H7 (cell line): Measurements from ENCODE around the gene SLU7. TPM values are rescaled to one million over a fixed set of nuclear protein-coding genes. Genes with fewer than 3 reads are reported as not detected.

ENCODE experiments used
- DNase-seq: peaks from one replicate; pipeline ENCODE4 v3.0.0; 2012
- H3K27me3 ChIP-seq: 2 replicates; pipeline ENCODE4 v1.6.0; 2011; ENCODE audit warnings: mild to moderate bottlenecking, low read length; ENCODE audit not compliant: control insufficient read depth, insufficient read depth
- H3K36me3 ChIP-seq: replicated peaks from 2 replicates; pipeline ENCODE4 v1.5.1; 2011; ENCODE audit warnings: low read length; ENCODE audit not compliant: control insufficient read depth, insufficient read depth
- H3K4me3 ChIP-seq: 2 replicates; pipeline ENCODE4 v1.5.1; 2011; ENCODE audit warnings: low read depth, mild to moderate bottlenecking, control low read depth, low read length, moderate library complexity; ENCODE audit not compliant: insufficient read depth
- total RNA-seq: library from RNA; depleted of rRNA; stranded (reverse); fragments of >200 nt; shearing (Covaris generic); gene quantifications from 2 replicates; pipeline ENCODE4 v1.2.3, GENCODE V29; 2014; rRNA removed

The SLU7 gene
- 19.8 and 22.3 TPM in 2 replicates for total RNA-seq

DNA sequence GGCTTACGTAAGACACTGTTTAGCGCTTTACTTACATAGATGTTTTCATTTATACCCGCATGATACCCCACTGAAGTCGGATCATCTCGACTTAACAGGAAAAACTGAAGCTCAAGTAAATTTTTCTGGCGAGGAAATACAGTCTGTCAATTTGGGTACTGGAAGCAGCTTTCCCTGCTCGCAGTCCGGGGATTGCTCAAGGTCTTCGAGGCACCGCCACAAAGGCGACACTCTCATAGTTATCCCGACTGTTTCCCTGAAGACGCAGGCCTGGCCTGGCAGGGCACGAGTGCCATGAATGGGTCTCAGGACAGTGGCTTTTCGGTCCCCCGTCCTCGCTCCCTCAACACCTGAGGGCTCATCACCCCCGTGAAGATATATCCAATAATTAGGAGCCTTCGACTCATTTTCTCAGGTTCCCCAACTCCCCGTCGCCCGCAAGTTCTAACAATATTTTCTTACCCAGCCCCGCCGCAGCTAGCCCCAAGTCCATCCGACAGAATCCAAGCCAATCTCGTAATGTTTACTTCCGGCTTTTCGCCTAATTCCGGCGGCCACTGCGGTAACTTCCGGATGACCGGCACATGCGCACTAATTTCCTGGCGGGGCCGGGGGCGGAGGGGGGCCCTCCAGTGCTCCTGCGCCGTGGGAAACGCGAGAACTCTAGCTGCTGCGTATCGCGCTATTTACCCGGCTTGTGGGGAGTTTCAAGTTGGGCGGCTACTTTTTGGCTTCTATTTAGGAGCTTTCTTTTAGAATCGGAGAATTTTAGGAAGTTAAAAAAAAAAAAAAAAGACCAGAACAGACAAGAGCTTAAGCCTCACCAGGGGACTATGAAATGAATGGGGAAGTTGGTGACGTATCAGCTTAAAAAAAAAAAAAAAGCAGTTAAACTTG is at the start of gene SLU7:
TSS of gene SLU7 (minus strand) at position 521 of the 897 bp plus-strand sequence. CDS start 3,787 bp downstream, outside the sequence.
- Histone ChIP-seq H3K27me3 (no peaks in the 10 kb centered on the region), H3K36me3 (peaks cover 13% of the 10 kb centered on the region), H3K4me3 (peak within 1 kb of the TSS; percentile 72)
- DNase-seq = peak; percentile 90

DNA sequence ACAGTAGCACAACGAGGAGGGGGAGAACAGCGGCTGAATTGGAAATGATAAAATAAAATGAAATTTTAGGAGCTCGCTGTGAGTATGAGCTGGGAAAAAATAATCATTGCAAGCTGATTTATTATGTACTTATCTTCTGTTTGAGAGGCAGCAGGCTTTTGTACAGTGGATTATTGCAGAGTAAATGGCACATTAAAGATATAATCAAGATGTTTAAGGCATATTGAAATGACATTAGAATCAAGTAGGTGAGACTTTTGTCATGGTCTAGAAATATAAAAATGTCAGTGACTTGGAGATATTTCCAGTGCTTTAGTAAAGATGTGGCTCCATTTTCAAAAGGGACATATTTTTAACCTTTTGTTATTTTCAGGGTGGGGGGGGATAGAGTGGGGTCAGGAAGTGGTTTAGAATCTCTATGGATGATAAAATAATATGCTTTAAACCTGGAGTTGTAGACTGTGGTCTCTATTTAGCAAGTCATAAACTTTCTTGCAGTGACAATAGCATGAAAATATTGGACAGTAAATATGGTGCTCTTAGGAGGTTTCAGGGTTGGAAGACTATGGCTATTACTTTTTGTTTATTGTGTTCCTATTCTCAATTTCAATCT is 49.6 kb upstream of the SLU7 start:
- no peaks in the 10 kb centered on the region; the same call in 1 of the 2 replicates for H3K27me3 ChIP-seq
- no peaks in the 10 kb centered on the region for H3K36me3 ChIP-seq
- DNase-seq = no peak
- no peak overlapping the region for H3K4me3 ChIP-seq

DNA sequence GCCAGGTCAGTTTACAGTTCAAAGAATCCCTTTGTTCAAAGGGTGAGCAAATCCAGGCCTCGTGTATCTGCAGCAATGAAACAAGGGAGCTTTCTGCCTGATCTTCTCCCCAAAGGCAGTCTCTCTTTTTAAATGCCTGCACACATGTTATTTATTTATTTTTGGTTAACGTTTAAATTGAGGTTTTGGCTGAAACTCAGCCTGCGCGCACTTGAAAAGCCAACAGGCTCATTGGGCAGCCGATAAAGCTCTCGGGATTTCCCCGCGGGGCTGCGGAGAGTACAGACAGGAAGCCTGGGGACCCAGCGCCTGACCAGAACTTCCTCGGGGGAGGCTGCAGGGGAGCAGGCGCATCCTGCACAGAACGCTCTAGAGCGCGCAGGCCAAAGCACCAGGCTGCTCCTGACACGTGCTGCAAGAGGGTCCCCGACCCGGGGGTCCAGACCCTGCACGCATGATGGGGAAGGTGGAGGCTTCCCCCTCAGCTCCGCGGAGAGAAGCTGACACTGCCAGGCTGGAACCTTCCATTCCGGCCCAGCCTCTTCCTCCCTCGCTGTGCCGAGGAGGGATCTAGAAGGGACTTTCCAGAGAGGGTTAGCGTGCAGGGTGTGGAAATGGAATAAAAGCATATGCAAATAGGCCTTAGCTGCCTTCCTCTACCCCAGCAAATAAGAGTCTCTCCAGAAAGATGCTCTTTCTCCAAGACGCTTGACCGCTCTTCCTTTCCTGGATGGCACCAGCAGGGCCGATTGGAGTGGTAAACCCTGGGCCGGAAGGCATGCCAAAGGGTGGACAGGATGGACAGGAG is 48.9 kb upstream of the SLU7 start:
- Histone ChIP-seq H3K36me3 (no peaks in the 10 kb centered on the region), H3K4me3 (no peak overlapping the region), H3K27me3 (no peaks in the 10 kb centered on the region; the same call in 1 of the 2 replicates)
- DNase-seq = peak; percentile 63

GRCh38 chr5:160466889-160467554 is 48.1 kb upstream of the SLU7 start:
- H3K27me3 ChIP-seq = no peaks in the 10 kb centered on the region; the same call in 1 of the 2 replicates

GRCh38 chr5:160466116-160466515 is 47.2 kb upstream of the SLU7 start:
- Histone ChIP-seq H3K36me3 (no peaks in the 10 kb centered on the region), H3K4me3 (no peak overlapping the region), H3K27me3 (no peaks in the 10 kb centered on the region; the same call in 1 of the 2 replicates)
- no peak for DNase-seq

More at GRCh38 chr5:160466889-160467554, 48.1 kb upstream of the SLU7 start:
- no peak overlapping the region for H3K4me3 ChIP-seq
- DNase-seq = no peak
- H3K36me3 ChIP-seq = no peaks in the 10 kb centered on the region

DNA sequence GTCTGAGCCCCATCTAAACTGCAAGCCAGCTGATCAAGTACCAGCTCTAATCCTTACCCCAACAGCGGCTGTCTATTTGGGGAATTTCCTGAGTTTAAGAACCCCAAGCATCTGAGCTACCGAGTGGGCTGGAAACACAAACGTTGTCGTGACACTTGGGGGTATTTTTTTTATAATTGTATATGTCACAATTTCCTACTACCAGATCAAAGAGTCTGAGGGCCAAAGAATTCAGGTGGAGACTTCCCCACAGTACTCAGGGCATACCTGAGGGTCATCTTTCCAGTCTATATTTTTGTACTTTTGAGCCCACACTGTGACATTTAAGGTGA is 45.6 kb upstream of the SLU7 start:
- no peaks in the 10 kb centered on the region; the same call in 1 of the 2 replicates for H3K27me3 ChIP-seq
- DNase-seq = no peak
- H3K4me3 ChIP-seq = no peak overlapping the region
- no peaks in the 10 kb centered on the region for H3K36me3 ChIP-seq

DNA sequence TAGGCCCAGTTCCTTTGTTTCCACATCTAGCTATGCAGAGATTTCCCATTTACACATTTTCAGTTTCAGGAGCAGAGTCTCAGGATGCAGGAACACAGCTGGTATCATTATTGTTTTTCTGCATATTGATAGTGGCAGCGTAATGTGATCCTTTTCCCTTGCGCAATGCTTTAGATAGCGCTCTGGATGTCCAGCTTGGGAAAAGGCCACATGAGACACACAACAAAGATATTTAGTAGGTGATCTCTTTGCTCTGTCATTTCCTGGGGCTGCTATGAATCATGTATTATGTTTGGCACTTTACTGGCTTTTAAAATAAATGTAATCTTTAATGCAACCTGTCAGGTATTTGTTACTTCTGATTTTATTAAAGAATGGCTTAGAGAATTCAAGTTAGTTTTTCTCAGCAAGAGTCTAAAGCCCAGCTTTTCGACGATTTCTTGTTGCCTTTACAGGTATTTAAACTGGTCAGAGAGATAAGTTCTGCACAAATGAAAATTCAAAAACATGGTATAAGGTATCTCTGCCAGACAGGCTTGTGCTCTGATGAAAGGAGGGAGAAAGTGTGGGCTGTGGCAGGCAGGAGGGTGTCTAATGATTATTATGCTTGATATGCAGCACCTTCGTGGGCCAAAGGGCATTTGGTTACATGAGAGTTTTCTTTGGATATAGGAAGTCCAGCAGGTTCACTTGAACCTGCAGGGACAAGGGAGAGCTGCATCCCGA is 45.0 kb upstream of the SLU7 start:
- H3K4me3 ChIP-seq = no peak overlapping the region
- no peak for DNase-seq
- no peaks in the 10 kb centered on the region for H3K36me3 ChIP-seq
- no peaks in the 10 kb centered on the region; the same call in 1 of the 2 replicates for H3K27me3 ChIP-seq

GRCh38 chr5:160463227-160463626 is 44.3 kb upstream of the SLU7 start:
- Histone ChIP-seq H3K4me3 (no peak overlapping the region), H3K27me3 (no peaks in the 10 kb centered on the region; the same call in 1 of the 2 replicates), H3K36me3 (no peaks in the 10 kb centered on the region)
- no peak for DNase-seq

- DNase-seq = no peak
- Histone ChIP-seq H3K27me3 (no peaks in the 10 kb centered on the region), H3K4me3 (no peak overlapping the region), H3K36me3 (no peaks in the 10 kb centered on the region)
Measured at GRCh38 chr5:160462167-160462566, 43.3 kb upstream of the SLU7 start.

GRCh38 chr5:160461378-160461777 is 42.5 kb upstream of the SLU7 start:
- no peaks in the 10 kb centered on the region for H3K27me3 ChIP-seq
- no peak for DNase-seq
- H3K4me3 ChIP-seq = no peak overlapping the region
- no peaks in the 10 kb centered on the region for H3K36me3 ChIP-seq

- no peaks in the 10 kb centered on the region for H3K36me3 ChIP-seq
- H3K27me3 ChIP-seq = no peaks in the 10 kb centered on the region
- DNase-seq = no peak
- H3K4me3 ChIP-seq = no peak overlapping the region
Measured at GRCh38 chr5:160460377-160461049, 41.6 kb upstream of the SLU7 start.

DNA sequence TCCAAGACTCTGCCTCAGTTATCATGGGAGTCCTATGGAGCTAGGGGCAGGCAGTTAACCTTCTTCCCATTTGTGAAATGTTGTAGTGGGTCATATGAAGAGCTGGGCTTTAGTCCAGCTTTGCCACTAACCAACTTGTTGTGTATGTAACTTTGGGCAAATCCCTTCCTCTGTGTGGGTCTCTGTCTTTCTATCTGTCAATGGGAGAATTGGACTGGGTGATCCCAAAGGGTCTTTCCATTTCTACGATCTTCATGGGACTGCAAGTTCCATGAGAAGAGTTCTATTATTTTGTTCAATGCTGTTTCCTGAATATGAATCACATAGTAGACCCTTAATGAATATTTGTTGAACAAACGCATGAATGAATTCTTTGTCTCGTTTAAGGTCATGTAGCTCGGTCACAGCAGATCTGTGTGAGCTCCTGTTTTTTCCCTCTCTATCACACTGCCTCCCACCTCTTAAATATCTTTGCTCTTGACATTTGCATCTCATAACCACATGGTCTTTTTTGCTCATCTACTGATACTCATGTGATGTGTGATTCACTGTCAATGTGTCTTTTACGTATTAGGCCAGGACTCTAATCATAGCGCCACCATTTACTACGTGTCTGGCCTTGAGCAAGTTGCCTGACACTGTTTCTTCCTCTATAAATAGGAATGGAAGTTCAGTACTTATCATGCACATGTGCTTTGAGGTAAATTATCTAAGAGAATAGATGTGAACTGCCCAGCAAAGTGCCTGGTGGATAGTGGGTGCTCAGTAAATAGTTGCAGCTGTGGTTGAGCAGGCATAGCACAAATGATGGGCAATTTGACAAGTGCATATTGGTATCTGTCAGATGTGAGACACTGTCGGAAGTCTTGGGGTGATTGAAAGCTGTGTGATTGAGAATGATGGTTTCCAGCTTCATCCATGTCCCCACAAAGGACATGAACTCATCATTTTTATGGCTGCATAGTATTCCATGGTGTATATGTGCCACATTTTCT is 40.2 kb upstream of the SLU7 start:
- no peak for DNase-seq
- Histone ChIP-seq H3K27me3 (no peaks in the 10 kb centered on the region), H3K36me3 (no peaks in the 10 kb centered on the region), H3K4me3 (no peak overlapping the region)
